Heart left ventricle (tissue), 16 donors: ENCODE results near the gene DDX56. TPM values are rescaled to one million over a fixed set of nuclear protein-coding genes. Genes with fewer than 3 reads are reported as not detected.

ENCODE experiments used
- ATAC-seq, 4 donors: fragments of 200-7000 bp; cut with Tn5 transposase; one replicate each; pipeline ENCODE4 v1.9.1; 2020 to 2022; ENCODE audit warnings: moderate library complexity in 4 of 4, mild to moderate bottlenecking in 3 of 4, moderate number of reproducible peaks in 1 of 4
- DNase-seq, 5 donors: peaks; one replicate each; pipeline ENCODE4 v3.0.0-alpha.2; 2020
- H3K27ac ChIP-seq, 12 donors: fragments of 200-600 bp; sonication (generic) in 4 of 12; one replicate each; pipeline versions ENCODE4 v1.5.0 to v1.8.0; 2016 to 2022; ENCODE audit warnings: mild to moderate bottlenecking in 2 of 12
- H3K27me3 ChIP-seq, 9 donors: fragments of 200-600 bp; sonication (generic) in 2 of 9; one replicate each; pipeline versions ENCODE4 v1.5.1 to v1.8.0; 2016 to 2022; ENCODE audit warnings: mild to moderate bottlenecking in 3 of 9
- H3K36me3 ChIP-seq, 9 donors: fragments of 200-600 bp; sonication (generic) in 2 of 9; one replicate each; pipeline versions ENCODE4 v1.5.0 to v1.8.0; 2018 to 2022; ENCODE audit warnings: mild to moderate bottlenecking in 2 of 9
- H3K4me1 ChIP-seq, 12 donors: fragments of 200-600 bp; sonication (generic) in 4 of 12; one replicate each; pipeline versions ENCODE4 v1.5.0 to v1.8.0; 2016 to 2022; ENCODE audit warnings: mild to moderate bottlenecking in 3 of 12
- H3K4me3 ChIP-seq, 12 donors: fragments of 200-600 bp; sonication (generic) in 4 of 12; one replicate each; pipeline versions ENCODE4 v1.5.0 to v1.8.0; 2017 to 2022; ENCODE audit warnings: mild to moderate bottlenecking in 9 of 12, moderate library complexity in 4 of 12
- H3K9me3 ChIP-seq, 12 donors: fragments of 200-600 bp; sonication (generic) in 4 of 12; one replicate each; pipeline versions ENCODE4 v1.5.0 to v1.8.0; 2016 to 2022; ENCODE audit warnings: mild to moderate bottlenecking in 1 of 12
- POLR2A ChIP-seq, 2 donors: fragments of 450-650 bp; IDR thresholded peaks; one replicate each; pipeline ENCODE4 v1.6.1; 2017; ENCODE audit warnings: antibody characterized with exemption in 2 of 2, mild to moderate bottlenecking in 2 of 2, moderate library complexity in 2 of 2
- WGBS, 4 donors: extraction: QIAGEN DNeasy Blood & Tissue Kit in 2 of 4; methylation state at CpG; one replicate each; pipeline versions ENCODE4 v1.1.5 to v1.1.7; 2013 to 2018; 5-methylcytosine and 5-hydroxymethylcytosine counted together
- intact Hi-C, 10 donors: fragments of 100-400 bp; cut with DNase I; formaldehyde crosslinking; loops; one replicate each; pipeline versions ENCODE4 v1.11.1 to v1.14.2; 2022
- polyA plus RNA-seq, 2 donors: library from polyadenylated mRNA; stranded (reverse); fragments of 200-250 nt; gene quantifications; one replicate each; pipeline ENCODE4 v1.2.3, GENCODE V29; 2013
- total RNA-seq, 9 donors: library from RNA; depleted of rRNA in 2 of 9; stranded (reverse); fragments of >200 nt in 2 of 9; fragmentation: NEBNext Ultra II Directional in 3 of 9; extraction: Animal tissue kit (Norgen Biotek cat#: 25700) in 3 of 9; gene quantifications; one replicate each; pipeline versions ENCODE4 v1.1.0 to v1.2.4, GENCODE V29; 2016 to 2023
- TF ChIP-seq, protein P1 (sequence below), 12 donors: fragments of 200-600 bp; sonication (generic) in 4 of 12; IDR thresholded peaks; one replicate each; pipeline versions ENCODE4 v1.5.0 to v1.8.0; 2018 to 2022; ENCODE audit warnings: antibody characterized with exemption in 12 of 12, mild to moderate bottlenecking in 5 of 12
- donor health status: ischemic (EF 13 %, LVEDD 7.1; RV severe dilation, severe dysfunction).
- donor health status: healthy with polysubstance abuse.
- donor health status: DM: no; HTN: yes; CAD: no.
- donor health status: DM: no; HTN: no; CAD: no.
- donor health status: ischemic (EF 25% LVEDD 6.9; RV normal size, moderate dysfunction).
- donor health status: ischemic (EF 25% LVEDD 5.7; RV mildly dilated, moderate dysfunction).
- donor health status: healthy.
- donor health status: DM: yes; HTN: yes; CAD: no.
- donor health status: ischemic (EF 35%, LVEDD 5.7; RV mildly dilated, moderate dysfunction).
- donor health status: nonischemic (EF 11% LVEDD 7.7; RV severe dilation, severe dysfunction).
- donor health status: DM: yes; HTN: yes; CAD: no.
- donor health status: PGD.
- donor health status: ischemic (EF 29% LVEDD 5.4; RV normal size, mild dysfunction).
- donor health status: nonischemic (EF 23%, LVEDD 6.1; RV moderate dilation, normal function).

DDX56 gene
- total and polyA plus RNA-seq, 11 donors: 19.4 to 43.4 (median 28.7) TPM

- no peaks in the 10 kb centered on the region for H3K4me1 ChIP-seq
- no peaks in the 10 kb centered on the region for H3K9me3 ChIP-seq
- WGBS, 4 donors: 73 to 92% (median 88%) methylated on average over 3 to 5 of the region's 5 CpGs
- TF ChIP-seq, protein P1, sequence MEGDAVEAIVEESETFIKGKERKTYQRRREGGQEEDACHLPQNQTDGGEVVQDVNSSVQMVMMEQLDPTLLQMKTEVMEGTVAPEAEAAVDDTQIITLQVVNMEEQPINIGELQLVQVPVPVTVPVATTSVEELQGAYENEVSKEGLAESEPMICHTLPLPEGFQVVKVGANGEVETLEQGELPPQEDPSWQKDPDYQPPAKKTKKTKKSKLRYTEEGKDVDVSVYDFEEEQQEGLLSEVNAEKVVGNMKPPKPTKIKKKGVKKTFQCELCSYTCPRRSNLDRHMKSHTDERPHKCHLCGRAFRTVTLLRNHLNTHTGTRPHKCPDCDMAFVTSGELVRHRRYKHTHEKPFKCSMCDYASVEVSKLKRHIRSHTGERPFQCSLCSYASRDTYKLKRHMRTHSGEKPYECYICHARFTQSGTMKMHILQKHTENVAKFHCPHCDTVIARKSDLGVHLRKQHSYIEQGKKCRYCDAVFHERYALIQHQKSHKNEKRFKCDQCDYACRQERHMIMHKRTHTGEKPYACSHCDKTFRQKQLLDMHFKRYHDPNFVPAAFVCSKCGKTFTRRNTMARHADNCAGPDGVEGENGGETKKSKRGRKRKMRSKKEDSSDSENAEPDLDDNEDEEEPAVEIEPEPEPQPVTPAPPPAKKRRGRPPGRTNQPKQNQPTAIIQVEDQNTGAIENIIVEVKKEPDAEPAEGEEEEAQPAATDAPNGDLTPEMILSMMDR (IDR thresholded peaks at IDR 0.05): no peak
- TF ChIP-seq POLR2A (IDR thresholded peaks at IDR 0.05): no peak
- no peak overlapping the region for H3K27ac ChIP-seq
- no peak overlapping the region for H3K4me3 ChIP-seq
- ATAC-seq (no peak), DNase-seq (no peak)
- H3K36me3 ChIP-seq: no peaks in the 10 kb centered on the region
- intact Hi-C loops: no loop called here
- no peaks in the 10 kb centered on the region for H3K27me3 ChIP-seq
Measured at GRCh38 chr7:44540592-44541027, 33.1 kb downstream of the DDX56 start.

DNA sequence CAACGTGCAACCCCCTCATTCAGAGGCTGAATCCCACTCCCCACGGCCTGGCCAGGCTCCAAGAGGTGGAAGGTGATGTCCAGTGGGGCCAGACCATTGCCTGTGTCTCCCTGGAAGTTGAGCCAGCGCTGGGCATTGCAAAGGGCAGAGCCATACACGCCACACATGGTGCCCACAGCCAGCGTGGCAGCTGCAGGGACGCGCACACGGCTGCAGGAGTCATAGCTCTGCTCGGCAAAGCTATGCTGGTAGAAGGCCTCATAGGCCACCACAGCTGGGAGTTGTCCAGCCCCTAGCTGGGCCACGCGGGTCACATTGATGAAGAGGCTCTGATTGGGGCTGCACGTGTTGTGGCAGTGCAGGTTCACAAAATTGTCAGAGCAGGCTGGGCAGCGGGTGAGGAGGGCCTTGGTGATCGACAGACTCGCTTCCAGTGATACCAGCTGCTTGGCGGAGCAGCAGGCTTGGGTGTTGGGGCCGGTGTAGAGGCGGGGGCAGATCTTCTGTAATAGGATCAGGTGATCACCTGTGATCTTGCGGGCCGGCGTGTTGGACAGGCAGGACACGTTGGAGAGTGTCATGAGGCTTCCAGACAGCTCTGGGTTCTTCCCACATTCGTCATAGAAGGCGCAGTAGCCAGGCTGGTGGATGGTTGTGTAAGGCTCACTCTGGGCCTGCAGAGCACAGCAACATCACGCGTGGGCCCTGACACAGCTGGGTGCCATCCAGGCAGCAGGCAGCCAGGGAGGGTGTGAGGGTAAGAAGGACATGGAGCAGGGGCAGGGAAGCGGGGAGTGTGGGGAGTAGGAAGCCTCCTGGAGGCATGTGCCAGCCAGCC is 33.8 kb downstream of the DDX56 start:
- no peak for TF ChIP-seq POLR2A (IDR thresholded peaks at IDR 0.05)
- TF ChIP-seq, protein P1 (IDR thresholded peaks at IDR 0.05): no peak

DNA sequence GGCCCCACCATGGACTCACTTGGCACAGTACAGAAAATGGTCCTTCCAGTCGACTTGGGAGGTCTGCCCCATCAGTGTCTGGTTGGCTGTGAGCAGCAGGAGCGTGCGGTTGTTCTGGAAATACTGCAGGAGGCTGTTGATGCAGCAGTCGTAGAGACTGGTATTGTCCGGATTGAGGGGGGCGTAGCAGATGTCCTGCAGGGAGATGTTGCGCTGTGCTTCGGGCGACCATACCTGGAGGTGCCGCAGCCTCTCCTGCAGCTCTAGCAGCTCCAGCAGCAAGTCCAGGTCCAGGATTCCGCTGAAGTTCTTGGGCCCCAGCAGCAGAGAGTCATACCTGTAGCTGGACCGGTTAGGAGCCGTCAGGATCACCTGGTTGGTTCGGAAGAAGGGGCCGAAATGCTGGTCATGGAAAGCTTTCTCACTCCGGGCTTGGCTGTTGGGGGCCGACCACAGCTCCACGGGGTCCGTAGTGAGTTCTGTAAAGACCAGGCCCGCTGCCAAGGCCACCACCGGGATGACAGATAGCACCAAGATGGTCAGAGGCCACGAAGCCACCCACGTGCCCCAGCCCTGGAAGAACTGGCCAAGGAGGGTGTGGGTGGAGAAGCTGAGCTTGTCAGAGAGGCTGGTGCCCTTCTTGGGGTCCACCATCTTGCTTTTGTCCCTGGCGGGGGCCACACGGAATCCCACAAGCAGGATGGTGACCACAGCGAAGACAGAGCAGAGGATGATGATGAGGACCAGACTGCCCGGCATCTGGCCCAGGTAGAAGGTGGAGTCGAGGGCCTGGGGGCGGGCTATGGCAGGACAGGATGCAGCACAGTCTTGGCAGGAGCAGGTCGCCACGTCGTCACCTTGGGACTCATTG is 34.7 kb downstream of the DDX56 start:
- DNase-seq (no peak), ATAC-seq (no peak)
- TF ChIP-seq, protein P1 (IDR thresholded peaks at IDR 0.05): no peak
- TF ChIP-seq POLR2A (IDR thresholded peaks at IDR 0.05): no peak
- Histone ChIP-seq H3K27ac (no peak overlapping the region), H3K36me3 (no peaks in the 10 kb centered on the region), H3K4me3 (no peak overlapping the region), H3K4me1 (no peaks in the 10 kb centered on the region), H3K27me3 (no peaks in the 10 kb centered on the region), H3K9me3 (no peaks in the 10 kb centered on the region)
- WGBS, 4 donors: 87 to 92% (median 90%) methylated on average over 25 to 32 of the region's 32 CpGs
- intact Hi-C loops: no loop called here

More for the DNA sequence above, 33.8 kb downstream of the DDX56 start:
- Histone ChIP-seq H3K27me3 (no peaks in the 10 kb centered on the region), H3K36me3 (no peaks in the 10 kb centered on the region), H3K27ac (no peak overlapping the region), H3K4me1 (no peaks in the 10 kb centered on the region), H3K9me3 (no peaks in the 10 kb centered on the region), H3K4me3 (no peak overlapping the region)
- WGBS, 4 donors: 85 to 89% (median 88%) methylated on average over 13 to 27 of the region's 27 CpGs
- intact Hi-C loops: no loop called here
- ATAC-seq: no peak
- DNase-seq: no peak
